NCI-H524 treated with DMSO at 0.1 percent for 48 hours (cell line): ENCODE measurements around the gene TMIGD1.
A peak's percentile ranks its signal among the peaks of the same experiment; 100 is the strongest.

Source experiments
- DNase-seq: peaks from one replicate; lab custom pipeline; 2025; lab: John Stamatoyannopoulos, UW

TMIGD1 gene

GRCh38 chr17:30326809-30327208 lies 7.0 kb downstream of the TMIGD1 start:
- DNase-seq = no peak

- DNase-seq = no peak
Observed at GRCh38 chr17:30324723-30325122, 9.1 kb downstream of the TMIGD1 start.

GRCh38 chr17:30323895-30324319 lies 9.9 kb downstream of the TMIGD1 start:
- DNase-seq = no peak

DNA sequence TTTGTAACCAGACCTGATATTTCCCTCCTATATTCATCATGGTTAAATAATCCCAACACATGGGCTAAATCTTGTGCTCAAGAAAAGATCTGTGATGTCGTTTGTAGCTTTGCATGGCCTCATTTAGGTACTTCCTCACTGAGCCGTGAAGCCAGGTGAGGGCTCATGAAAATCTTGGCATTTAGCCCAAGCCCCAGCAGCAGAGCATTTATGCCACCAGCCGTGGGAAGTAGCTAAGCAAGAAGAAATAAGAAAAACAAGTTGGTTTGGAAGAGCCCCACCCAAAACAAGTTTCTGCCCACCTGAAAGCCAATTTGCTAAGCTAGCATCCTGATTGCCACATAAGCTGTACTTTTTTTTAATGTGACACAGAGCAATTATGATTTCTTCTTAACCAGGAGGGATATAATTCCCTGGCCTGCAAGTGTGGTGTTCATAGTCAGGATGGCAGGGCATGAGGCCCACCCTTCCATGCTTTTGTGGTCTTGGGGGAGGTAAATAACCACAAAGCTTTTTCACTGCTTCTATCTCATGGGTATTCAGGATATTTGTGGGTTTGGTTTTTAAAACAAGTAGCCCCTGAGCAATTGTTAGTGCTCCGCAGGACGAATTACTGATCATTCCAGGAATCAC lies 10.5 kb downstream of the TMIGD1 start:
- DNase-seq = no peak

DNA sequence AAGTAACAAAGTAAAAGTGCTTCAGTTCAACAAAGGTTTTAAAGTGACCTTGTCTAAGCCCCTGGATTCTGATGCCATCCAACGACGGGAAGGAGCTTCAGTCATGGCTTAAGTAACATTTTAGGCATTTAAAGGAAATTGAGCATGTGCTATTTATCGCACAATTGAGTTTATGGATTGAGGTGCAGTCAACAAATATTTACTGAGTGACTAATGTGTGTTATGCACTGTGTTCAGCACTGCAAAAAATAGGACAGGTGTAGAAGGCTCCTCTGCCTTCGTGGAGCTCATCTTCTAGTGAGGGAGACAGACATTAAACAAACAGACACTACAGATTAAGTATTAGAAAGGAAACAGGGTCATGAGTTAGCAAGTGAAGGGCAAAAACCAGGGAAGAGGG lies 12.5 kb downstream of the TMIGD1 start:
- DNase-seq = no peak

DNA sequence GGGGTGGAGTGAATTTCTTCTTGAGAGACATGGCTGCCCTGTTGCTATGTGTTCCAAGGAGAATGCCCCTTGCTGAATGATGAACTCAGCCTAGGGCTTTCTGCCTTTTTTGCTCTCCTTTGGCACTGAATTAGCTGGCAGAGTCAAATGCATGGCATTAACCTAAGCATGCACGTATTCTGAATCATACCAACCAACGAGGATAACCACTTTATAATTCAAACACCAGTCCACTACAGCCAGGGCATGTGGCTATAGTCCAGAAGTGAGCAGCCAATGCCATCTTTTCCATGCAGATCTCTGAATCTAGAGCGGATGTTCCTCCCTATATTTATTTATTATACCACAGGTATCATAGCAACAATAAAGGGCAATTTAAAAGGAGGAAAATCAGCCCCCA lies 15.7 kb downstream of the TMIGD1 start:
- no peak for DNase-seq

- no peak for DNase-seq
Observed at GRCh38 chr17:30316736-30317135, 17.1 kb downstream of the TMIGD1 start.

GRCh38 chr17:30315106-30315505 lies 18.8 kb downstream of the TMIGD1 start:
- no peak for DNase-seq

- DNase-seq = no peak
Observed at GRCh38 chr17:30314474-30314873, 19.4 kb downstream of the TMIGD1 start.

- DNase-seq = no peak
Observed at GRCh38 chr17:30312226-30312625, 21.6 kb downstream of the TMIGD1 start.

- DNase-seq = no peak
Observed at GRCh38 chr17:30310562-30310961, 23.3 kb downstream of the TMIGD1 start.

GRCh38 chr17:30309591-30309990 lies 24.3 kb downstream of the TMIGD1 start:
- DNase-seq = no peak

- DNase-seq = no peak
Observed at GRCh38 chr17:30308406-30308805, 25.5 kb downstream of the TMIGD1 start.

DNA sequence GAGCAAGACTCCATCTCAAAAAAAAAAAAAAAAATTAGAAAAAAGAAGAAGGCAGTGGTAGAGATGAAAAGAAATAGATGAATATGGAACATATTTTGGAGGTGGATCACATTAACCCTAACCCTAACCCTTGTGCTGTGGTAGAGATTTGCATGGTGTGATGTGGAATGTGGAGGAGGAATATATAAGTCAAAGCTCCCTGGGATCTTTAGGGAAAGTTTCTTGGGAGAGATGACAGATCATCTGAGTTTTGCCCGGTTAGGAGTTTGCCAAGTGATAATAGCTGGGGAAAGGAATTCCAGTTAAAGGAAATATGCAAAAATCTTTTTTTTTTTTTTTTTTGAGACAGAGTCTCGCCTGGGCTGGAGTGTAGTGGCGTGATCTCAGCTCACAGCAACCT lies 29.1 kb downstream of the TMIGD1 start:
- DNase-seq = no peak

DNA sequence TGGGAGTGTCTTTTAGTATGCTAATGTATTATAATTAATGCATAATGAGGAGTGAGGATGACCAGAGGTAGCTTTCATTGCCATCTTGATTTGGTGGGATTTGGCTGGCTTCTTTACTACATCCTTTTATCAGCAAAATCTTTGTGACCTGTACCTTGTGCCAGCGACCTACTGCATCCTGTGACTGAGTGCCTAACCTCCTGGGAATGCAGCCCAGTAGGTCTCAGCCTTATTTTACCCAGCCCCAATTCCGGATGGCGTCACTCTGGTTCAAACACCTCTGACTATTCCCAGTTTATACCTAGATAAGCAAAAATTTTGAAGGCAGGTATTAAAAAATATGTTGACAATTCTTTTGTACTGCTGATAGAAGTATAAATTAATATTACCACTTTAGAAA lies 31.6 kb downstream of the TMIGD1 start:
- no peak for DNase-seq

DNA sequence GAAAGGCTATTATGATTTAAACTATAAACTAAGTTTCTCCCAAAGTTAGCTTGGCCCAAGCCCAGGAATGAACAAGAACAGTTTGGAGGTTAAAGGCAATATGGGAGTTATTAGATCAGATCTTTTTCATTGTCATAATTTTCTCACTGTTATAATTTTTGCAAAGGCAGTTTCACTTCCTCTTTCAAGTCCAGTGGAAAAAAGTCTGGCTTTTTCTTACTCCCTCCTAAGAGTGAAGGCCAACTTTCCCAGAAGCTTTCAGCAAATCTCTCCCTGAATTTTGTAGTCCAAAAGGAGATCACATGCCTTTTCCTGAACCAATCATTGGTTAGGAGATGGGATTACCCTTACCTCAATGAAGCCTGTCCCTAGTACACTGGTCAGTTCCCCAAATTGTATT lies 33.0 kb downstream of the TMIGD1 start:
- DNase-seq = no peak

- no peak for DNase-seq
Observed at GRCh38 chr17:30299000-30299399, 34.9 kb downstream of the TMIGD1 start.

GRCh38 chr17:30297715-30298114 lies 36.1 kb downstream of the TMIGD1 start:
- no peak for DNase-seq

DNA sequence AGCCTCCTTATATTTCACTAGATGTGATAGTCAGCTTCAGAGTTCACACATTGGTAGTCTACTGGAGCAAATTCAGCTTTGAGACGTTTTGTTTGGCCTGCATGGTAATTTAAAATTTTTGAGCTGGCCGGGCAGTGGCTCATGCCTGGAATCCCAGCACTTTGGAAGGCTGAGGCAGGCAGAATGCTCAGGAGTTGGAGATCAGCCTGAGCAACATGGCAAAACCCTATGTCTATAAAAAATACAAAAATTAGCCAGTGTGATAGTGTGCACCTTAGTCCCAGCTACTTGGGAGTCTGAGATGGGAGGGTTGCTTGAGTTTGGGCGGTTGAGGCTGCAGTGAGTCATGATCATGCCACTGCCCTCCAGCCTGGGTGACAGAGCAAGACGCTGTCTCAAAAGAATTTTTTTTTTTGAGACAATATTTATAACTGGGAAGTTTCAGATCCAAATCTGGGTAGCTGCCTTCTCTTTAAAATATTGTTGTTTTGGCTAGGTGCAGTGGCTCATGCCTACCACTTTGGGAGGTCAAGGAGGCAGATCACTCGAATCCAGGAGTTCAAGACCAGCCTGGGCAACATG lies 37.3 kb downstream of the TMIGD1 start:
- DNase-seq = no peak

DNA sequence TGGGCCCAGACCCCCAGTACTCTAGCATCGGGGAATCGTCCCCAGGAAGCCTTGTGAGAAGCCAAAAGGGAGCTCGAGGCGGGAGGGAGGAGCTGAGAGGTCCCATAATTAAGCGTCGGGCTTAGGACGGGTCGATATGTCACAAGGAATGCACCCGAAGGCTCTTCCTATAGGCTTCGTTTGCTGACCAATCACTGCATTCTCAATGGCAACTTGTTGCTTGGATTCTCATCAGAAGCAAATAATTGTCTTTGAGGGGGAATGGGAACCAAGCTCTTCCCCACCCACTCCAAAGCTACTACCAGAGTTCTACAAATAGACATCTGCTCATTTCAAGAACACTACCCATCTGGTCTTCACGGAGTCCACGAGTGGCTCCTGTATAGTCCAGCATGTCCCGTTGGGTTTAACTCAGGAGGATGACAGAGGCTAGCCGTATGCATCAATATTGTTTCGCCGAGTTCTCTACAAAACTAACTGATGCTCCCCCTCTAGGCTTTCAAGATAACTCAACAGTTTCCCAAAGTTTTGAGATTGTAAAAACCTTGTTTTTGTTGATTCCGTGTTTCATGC lies 41.5 kb downstream of the TMIGD1 start:
- peak; percentile 53 for DNase-seq

DNA sequence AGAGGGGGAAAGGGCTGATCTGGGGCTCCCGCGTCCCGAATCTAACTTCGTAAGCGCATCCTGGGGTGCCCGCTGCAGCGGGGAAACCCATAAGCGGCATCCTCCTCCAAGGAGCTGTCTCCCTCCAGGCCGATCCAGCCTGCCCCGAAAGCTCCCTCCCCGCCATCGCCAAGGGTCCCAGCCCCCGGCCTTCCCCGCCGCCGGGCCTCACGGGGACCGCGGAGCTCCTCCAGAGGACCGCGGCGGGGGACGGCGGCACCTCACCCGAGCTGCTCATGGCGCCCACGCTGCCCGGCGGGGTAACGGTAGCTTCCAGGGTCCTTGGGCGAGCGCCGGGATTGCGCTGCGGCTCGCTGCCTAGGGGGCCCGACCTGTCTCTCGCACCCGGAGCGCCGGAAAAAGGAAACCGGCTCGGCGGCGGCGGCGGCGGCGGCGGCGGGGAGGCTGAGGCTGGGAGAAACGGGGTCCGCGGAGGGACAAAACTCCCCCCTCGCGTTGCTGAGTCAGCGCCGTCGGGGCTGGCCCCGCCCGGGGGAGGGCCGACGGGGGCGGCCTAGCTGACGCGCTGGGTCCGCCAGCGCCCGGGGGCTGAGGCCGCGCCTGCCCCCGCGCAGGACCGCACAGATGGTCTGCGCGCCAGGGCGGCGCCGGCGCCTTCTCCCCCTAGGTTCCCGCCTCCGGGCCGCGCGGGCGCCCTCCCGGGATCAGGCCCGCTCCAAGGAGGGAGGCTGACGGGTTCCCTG lies 42.1 kb downstream of the TMIGD1 start, which contains the start of gene BLMH:
Gene BLMH (minus strand): TSS at position 402 of the 743 bp plus-strand sequence. CDS start 125 bp downstream, at position 277.
- DNase-seq = peak; percentile 31

DNA sequence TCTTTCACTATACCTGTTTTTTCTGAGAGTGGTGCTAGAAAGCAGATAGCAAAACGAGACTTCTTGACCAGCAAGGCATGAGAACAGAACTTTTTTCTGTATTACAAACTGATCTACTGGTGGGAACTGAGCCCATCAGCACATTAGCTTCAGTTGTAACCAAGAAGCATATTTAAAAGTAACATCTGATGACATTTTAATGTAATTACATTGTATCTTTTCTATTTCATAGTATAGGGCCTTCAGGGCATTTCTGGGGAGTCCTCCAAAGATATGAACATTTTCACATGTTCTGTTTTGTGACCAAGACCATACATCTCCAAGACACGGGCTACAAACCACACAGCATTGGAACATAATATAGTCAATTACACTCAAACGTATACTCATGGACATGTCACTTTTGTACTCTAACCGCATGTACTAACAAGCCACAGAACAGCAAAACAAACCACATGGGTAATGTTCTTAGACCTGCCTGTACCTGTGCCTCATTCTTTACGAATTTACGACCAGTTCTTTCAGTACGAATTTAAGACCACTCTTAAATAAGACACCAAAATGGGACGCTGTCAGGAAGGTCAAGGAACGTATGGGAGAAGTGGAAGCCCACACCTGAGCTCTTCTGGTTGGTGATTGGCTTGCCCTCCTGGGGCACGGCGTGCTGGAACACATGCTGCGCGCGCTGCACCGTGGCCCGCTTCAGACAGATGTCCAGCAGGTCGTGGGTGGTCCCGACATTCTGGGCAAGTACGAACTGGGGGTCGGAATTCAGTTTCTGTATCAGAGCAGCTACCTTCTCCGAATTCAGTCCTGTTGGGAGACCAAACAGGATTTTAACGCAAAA lies 42.9 kb downstream of the TMIGD1 start:
- peak; percentile 61 for DNase-seq
